Activated T-cell treated with anti-CD3 and anti-CD28 coated beads for 48 hours (primary cell): ENCODE results near the gene GPR142.
"Not testable (repeated sequence)": the region's sequence is repeated elsewhere in the genome, so short reads cannot be mapped to it uniquely, and the experiment has no call there.

Experiments used
- DNase-seq: peaks from one replicate; pipeline ENCODE4 v3.0.0-alpha.2; 2020; ENCODE audit warnings: low read depth

GPR142 gene

DNA sequence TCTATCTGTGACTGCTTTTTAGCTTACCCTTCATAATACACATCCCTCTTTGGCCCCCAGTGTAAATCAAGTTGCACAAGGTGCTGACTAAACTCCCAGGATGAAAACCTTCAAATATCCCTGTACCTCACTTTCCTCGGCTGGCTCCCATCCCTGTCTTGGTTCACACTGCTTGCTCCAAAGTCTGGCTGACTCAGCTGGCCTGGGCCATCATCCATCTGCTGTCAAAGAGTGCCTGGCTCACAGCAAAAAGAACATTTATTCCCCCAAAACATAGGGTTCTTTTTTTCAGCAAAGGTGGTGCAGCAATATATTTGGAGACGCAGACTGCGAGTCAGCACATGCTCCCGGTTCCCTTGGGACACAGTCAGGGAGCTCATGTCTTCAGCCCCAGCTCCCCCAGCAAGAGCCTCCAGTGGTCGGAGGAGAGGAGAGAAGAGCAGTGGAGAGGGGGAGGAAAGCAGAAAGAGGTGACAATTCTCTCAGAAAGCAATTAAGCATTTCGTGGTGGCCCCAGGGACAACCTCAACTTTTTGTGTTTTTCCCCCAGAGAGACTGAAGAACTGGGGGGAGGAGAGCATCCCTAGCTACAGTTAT lies 26.1 kb downstream of the GPR142 start:
- no peak for DNase-seq

DNA sequence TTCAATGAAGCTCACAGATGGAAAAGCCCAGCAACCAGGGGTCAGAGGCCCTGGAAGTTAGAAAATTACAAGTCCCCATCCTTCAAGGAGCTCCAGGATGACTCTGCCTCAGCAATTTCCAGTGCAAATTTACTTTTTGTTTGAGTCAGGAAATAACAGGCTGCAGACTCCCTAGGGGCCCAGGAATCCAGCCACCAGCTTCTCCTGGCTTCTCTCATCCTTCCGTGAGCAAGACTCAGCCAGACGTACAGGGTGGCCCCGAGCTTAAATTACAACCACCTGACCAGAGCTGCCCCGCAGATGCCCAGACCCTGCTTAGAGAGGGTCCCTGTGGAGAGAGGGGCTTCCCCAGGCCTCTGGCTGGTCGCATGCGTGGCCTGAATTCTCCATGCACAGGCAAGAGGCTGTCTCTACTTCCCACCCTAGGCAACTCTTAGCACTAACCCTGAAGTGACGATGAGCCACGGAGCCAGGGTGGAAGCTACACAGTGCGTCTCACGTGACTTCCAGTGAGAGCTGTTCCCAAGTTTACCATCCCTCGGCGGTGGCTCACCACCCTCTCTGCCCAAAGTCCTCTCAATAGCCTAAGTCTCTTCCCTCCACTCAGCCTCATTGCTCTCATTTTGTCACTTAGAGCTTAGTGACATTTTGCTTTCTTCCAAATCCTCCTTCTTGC lies 27.1 kb downstream of the GPR142 start:
- DNase-seq, result no peak

- DNase-seq, result no peak
Measured at GRCh38 chr17:74394977-74395376, 27.7 kb downstream of the GPR142 start.

- DNase-seq, result no peak
Measured at GRCh38 chr17:74396567-74396966, 29.3 kb downstream of the GPR142 start.

DNA sequence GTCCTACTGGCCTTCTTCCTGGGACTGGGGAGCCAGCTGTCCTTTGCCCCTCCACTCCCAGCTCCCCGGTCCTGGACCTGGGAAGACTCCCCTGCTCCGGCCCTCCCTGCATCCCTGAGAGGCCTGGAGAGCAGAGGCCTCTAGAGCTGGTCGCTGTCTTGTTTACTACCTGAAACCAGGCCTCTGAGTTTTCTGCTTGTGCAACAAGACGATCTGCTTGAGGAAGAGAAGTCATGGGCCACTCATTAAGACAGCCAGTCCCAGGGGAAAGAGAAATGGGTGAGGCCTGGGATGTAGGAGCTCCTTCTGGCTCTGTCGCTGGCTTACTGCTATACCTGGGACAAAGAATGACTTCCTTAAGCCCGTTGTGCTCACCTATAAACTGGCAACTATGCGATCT lies 34.7 kb downstream of the GPR142 start:
- no peak for DNase-seq

GRCh38 chr17:74403512-74404137 lies 36.3 kb downstream of the GPR142 start:
- DNase-seq, result no peak

GRCh38 chr17:74404218-74404617 lies 36.9 kb downstream of the GPR142 start:
- no peak for DNase-seq

DNA sequence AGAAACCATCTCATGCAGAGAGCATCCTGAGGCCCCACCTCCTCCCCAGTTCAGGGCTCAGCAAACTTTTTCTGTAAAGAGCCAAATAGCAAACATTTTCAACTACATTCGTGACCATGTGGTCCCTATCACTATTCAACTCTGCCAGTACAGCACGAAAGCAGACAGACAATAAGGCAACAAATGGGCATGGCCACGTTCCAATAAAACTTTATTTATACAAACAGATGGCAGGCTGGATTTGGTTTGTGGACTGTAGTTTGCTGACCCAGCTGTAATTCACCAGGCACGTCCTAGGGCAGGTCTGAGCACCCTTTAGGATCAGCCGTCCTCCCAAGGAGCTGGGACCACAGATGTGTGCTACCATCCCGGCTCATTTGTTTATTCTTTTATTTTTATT lies 37.5 kb downstream of the GPR142 start:
- DNase-seq, result no peak

- DNase-seq, result not testable (repeated sequence)
Measured at GRCh38 chr17:74405311-74405710, 38.0 kb downstream of the GPR142 start.

- DNase-seq, result no peak
Measured at GRCh38 chr17:74407384-74407783, 40.1 kb downstream of the GPR142 start.

GRCh38 chr17:74408262-74408661 lies 41.0 kb downstream of the GPR142 start:
- no peak for DNase-seq

DNA sequence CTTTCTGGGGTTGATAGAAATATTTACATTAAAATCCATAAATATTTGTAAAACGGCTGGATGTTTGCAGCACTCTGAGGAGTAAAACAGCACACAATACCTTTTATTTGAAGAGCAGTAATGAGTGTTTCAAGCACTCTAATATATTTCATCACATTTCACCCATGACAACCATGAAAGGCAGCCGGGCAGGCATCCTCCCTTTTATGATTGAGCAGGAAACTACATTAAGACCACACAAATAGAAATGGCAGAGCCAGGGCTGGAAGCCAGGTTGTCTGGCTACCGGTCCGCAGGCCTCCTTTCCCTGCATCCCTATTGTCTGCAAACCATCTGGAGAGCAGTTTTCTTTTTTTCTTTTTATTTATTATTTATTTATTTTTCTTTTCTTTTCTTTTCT lies 41.5 kb downstream of the GPR142 start:
- DNase-seq, result no peak

DNA sequence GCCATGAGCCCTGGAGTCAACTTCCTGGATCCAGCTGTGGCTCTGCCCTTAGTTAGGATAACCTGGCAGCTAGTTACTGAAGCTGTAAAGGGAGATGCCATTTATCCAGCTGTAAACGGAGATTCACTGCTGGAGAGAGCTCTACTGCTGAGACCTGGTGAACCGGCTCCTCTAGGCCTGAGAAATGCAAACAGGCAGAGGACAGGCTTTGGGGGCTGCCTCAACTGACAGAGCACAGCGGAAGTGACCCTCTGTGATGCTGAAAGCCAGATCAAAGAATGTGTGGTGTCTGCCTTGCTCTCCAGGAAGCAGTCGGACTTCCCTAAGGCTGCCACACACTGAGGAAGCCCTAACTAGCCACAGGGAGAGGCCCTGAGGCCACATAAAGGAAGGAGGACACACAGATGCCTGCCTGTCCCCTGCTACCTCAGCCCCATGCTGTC lies 42.7 kb downstream of the GPR142 start:
- DNase-seq, result no peak

DNA sequence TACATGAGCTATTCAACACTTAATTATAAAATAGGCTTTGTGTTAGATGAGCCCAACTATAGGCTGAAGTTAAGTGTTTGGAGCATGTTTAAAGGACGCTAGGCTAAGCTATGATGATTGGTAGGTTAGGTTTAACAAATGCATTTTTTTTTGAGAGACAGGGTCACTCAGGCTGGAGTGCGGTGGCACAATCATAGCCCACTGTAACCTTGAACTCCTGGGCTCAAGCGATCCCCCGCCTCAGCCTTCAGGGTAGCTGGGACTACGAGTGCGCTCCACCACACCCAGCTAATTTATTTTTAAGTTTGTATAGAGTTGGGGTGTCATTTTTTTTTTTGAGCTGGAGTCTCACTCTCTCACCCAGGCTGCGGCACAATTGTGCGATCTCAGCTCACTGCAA lies 45.3 kb downstream of the GPR142 start:
- DNase-seq, result no peak

DNA sequence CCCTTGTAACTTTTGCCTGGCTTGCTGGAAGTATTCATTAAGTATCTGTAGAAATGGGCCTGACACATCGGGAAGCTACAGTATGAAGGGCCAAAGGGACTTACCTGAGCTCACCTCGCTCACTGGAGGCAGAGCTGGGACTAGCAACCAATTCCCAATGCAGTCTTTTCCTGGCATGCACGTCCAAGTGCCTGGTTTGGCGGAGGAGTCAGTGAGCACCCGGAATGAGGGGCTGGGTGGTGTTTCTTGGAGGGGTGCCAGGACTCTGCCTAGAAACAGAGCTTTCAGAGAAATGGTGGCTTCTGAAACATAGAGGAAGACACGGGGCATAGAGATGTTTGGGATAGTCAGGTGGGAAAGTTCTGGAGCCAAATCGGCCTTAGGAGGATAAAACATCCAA lies 46.2 kb downstream of the GPR142 start:
- no peak for DNase-seq

DNA sequence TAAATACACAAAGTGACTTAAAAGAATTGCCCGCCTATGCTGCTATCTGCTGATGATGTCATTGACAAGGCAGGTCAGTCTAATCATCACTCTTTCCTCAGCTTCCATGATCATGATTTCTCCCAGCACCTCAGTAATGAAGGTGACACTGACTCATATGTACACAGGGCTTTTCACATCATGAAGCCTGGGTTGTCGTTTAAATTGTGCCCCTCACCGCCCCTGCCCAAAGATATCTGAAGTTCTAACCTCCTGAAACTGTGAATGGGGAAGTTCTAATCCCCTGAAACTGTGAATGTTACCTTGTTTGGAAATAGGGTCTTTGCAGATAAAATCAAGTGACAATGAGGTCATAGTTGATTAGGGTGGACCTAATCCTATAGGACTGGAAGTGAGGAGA lies 47.2 kb downstream of the GPR142 start:
- DNase-seq, result no peak

DNA sequence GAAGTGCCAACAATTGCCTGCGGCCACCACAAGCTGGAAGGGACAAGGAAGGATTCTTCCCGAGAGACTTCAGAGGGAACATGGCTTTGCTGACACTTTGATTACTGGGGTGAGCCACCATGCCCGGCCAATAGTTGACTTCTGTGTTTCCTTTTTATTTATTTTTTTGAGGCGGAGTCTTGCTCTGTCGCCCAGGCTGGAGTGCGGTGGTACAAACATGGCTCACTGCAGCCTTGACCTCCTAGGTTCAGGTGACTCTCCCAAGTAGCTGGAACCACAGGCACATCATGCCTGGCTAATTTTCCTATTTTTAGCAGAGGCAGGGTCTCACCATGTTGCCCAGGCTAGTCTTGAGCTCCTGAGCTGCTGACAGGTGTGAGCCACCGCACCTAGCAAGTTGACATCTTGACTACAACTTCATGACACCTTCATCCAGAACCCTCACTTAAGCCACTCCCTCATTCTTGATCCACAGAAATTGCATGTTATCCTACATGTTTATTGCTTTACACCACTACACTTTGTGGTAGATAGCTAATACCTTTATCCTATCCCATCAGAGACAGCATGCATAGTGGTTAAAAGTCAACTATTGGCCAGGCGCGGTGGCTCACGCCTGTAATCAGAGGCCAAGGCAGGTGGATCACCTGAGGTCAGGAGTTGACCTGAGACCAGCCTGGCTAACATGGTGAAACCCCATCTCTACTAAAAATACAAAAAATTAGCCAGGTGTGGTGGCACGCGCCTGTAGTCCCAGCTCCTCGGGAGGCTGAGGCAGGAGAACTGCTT lies 48.5 kb downstream of the GPR142 start:
- no peak for DNase-seq

DNA sequence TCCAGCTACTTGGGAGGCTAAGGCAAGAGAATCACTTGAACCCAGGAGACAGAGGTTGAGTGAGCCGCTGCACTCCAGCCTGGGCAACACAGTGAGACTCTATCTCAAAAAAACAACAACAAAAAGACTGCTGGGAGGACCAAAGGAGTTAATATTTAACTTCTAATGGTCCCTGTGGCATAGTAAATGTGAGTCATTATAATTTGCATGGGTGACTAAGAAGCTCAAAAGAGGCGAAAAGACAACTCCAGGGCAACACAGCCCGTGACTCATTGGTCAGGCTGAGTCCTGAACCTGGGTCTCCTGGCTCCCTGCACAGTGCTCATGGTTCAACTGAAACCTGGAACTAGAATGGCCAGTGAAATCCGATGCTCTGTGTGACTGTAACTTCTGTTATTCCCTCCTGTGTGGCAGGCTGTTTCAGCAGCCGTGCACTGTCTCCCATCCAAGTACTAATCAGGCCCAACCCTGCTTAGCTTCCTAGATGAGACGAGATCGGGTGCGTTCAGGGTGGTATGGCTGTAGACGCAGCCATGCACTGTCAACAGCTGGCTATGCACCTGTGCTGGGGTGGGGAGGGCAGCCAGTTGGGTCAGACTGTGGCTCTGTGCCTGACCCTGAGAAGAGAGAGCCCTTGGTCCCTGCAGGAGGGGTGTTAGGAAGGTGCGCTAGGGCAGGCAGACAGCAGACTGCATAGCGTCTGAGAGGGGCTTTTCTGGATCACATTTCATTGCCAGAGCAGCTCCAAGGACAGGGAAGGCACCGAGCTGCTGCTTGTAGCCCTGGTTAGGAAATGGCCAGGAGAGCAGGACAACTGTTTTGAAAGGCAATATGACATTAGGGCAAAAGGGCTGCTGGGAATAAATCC lies 50.1 kb downstream of the GPR142 start:
- no peak for DNase-seq

DNA sequence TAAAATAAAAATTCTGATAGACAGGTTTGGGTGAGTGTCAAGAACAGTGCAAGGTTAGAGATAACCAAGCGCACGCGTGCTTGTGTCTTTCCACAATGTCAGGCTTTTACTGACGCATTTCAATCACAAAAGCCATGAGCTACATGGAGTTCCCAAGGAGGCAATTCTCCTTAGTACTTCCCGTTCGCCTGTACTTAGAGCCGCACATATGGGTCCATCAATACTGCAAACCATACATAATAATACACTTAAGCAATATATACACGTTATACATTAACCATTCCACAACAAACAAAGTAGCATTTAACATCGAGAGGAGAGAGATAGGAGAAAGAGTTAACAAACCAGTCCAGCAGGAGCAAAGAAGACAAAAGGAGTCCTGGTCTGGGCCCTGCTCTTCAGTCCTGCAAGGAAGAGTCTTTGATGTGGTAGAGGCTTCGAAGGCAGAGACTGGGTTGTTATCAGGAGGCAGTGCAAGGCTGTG lies 52.7 kb downstream of the GPR142 start:
- no peak for DNase-seq
